HG03045 (cell line): Measurements from ENCODE around the gene CAMK2D.
"Not testable (repeated sequence)": the region's sequence is repeated elsewhere in the genome, so short reads cannot be mapped to it uniquely, and the experiment has no call there.

ENCODE experiments used
- ATAC-seq: cut with Tn5 transposase; IDR thresholded peaks from one replicate; pipeline ENCODE4 v1.9.1; 2021; ENCODE audit warnings: mild to moderate bottlenecking, moderate library complexity; ENCODE audit not compliant: unreplicated experiment

CAMK2D gene

DNA sequence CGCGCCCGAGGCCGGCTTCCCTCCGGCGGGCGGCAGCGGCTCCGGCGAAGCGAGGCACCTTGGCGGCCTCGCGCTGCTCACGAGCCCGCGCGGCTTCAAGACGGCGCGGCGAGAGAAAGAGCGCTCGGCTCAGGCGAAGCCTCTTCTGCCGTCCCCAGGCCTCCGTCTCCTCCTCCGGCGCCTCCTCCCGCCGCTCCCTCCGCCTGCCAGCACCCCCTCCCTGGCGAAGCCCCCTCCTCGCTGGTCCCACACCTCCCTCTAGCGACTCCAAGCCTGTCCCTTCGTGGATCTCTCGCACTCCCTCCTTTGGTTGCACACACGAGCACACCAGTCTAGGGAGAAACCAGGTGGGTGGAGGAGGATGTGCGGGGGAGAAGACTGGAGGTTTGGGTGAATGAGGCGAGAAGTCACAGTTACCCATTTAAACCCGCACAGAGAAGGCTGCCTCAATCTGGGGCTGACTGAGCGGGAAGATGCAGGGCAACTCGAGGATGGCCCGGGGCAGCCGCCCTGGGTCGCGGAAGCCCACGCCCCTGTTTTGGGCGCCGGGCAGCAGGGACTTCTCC lies at the start of gene CAMK2D:
Gene CAMK2D, minus strand, starts transcription at position 119 of the 566 bp plus-strand sequence. CDS start 670 bp downstream, outside the sequence.
- ATAC-seq: peak; percentile 55

DNA sequence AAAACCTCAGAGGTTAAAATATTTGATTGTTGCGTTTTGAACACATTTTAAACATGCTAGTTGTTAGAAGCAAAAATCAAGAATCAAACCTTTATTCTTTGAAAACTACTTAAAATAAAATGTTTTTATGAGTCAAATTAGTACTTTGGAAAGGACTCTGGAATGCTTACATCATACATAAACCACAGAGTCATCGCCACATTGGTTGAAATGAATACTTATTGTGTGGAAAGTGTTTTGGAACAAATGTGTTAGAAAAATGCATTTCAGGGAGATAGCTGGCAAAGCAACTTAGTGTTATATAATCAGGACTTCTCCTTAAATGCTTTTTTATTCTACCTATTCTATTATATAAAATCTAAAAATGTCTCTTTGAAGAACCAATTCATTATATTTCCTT lies 49.4 kb upstream of the CAMK2D start:
- ATAC-seq: no peak

DNA sequence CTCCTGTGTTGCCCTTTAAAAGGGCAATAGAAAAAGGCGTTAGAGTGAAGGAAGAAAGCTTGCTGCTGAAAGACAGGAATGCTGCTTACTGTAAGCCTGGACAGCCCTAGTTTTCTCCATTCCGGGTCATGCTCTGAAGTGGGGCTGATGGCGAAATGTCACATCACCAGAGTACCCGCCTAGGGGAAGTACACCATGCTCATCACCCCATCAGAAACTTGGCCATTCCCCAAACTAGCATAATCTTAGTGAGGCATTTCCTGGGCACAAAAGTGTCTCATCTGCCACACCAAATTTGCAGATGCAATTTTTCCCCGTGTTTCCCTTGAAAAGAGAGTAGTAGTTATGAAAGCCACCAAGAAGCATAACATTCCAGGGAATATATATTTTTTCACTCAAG lies 47.8 kb upstream of the CAMK2D start:
- ATAC-seq: no peak

DNA sequence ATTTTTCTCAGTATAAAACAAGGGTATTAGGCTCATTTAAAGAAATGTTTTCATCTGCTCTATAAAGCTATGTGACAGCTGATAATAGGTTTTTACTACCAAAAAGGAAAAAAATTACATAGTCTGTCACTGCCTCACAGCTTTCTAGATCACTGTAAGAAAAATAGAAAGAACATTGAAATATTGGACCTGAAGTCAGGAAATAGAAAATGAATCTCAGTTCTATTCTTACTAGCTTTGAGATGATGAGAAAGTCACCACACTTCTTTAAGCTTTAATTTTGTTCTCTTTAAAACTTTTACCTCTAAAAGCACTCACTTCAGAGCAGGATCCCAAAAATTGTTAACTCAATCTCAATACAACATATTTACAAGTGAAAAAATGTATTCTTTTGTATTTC lies 45.3 kb upstream of the CAMK2D start:
- ATAC-seq: no peak

DNA sequence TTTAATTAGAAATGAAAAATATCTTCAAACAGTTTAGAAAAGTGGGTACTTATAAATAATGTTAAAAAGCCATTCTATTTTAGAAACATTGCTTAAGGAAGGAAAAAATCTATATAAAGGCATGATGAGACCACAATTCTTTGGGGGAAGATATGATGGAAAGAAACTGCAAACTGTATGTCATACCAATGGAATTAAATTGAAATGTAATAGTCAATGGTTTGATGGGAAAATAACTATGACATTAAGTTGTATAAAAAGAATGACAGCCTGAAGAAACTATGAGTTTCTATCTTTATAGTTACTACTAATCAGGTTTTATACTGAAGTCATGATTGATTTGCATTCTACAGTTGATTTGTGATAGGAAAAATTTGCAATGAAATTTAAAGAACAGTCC lies 40.3 kb upstream of the CAMK2D start:
- ATAC-seq: no peak

DNA sequence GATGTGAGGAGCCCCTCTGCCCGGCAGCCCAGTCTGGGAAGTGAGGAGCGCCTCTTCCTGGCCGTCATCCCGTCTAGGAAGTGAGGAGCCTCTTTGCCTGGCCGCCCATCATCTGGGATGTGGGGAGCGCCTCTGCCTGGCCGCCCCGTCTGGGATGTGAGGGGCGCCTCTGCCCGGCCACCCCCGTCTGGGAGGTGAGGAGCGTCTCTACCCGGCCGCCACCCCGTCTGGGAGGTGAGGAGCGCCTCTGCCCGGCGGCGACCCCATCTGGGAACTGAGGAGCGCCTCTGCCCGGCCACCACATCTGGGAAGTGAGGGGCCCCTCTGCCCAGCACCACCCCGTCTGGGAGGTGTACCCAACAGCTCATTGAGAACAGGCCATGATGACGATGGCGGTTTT lies 34.8 kb upstream of the CAMK2D start:
- not testable (repeated sequence) for ATAC-seq

DNA sequence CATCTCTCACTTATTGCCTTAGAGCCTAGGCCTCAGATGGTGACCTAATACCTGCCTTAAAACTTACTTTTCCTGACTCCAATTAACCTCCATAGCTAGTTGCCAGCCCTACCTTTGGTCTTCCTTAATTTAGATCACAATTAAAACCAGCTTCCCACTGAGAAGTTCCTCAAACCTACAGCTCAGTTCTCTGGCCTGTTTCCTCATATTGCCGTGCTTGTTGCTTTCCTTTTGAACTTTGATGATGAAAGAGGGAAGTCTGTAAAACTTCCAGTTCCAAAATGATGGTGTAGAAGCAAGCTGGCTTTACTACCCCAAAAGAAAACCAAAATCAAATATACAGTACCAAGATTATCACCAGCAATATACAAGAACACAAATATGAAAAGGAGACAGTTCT lies 28.9 kb upstream of the CAMK2D start:
- no peak for ATAC-seq

DNA sequence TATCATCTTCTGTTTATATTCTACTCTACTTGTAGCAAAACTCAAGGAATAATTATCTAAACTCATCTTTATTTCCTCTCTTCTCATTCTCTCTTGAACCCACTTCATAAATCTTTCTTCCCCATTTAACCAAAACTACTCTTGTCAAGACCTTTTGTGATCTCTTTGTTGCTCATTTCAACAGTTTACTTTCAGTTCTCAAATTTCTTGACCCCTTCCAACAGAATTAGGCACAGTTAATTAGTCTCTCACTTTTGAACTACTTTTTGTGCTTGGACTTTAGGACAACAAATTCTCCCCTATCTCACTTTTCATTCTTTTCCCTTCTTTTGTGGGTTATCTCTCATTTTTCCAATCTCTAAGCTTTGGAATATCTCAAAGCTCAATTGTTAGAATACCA lies 27.4 kb upstream of the CAMK2D start:
- ATAC-seq: no peak

DNA sequence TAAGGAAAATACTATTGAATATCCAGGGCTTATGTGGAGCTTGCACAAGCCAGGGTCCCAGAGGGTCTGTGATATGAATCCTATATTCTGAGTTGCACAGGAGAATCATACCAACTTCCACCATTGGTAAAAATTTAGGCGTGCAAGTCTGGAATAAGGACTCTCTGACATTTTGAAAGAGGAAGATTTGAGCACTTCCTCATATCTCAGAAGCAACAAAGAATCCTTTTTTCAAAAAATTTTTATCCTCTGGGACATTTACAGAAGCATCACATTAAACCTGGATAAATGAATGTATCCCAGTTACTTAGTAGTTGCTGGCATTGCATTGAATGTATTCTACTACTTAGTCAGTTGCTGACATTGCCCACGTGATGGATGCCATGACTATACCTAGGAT lies 24.2 kb upstream of the CAMK2D start:
- ATAC-seq: no peak

DNA sequence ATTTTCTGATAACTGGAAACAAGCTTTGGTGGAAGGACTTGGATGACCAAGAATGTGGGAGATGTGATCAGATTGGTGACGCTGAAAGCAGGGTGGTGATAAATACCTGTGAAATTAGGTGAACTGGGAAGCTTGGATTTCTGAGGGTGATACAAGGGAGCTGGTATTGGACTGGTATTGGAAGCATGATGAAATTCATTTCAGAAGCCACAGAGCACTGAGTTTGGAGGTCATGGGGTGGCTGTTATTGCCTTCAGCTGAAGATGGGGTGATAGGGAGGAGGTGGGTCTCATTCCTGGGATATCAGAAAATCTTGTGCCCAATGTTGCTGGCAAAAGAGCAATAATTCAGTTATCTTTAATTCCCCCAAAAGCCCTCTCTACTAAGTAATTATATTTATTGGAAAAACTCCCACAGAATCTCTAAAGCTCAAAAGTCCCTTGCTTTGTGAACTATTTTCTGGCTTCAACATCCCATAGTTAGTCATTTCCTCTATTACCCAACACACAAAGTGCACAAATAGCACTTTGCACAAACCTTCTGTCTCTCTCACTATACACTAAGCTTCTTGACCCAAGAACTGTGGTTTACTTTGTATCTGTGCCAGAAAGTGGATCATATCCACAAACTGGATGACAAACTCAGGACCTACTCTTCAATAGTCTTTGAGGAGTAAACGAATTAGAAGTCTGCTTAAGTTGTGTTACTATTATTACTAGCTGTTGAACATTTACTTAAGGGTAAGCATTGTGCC lies 23.1 kb upstream of the CAMK2D start:
- ATAC-seq: no peak

DNA sequence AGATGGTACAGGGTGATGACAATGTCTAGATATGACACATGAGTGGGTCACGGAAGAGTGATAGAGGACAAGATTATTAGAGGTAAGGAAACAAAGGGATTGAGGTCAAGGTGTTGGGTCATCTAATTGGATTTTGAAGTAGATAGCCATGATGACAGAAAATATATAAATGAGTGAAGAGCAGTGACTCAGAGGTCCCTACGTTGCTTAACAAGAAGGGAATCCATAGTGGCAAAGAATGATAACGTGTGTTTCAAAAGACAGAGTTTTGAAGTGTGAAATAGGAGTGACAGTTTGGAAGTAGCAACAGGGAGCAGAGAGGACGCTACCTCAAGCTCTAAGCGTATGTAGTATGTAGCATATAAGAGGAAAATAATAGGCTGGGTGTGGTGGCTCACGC lies 22.2 kb upstream of the CAMK2D start:
- no peak for ATAC-seq

DNA sequence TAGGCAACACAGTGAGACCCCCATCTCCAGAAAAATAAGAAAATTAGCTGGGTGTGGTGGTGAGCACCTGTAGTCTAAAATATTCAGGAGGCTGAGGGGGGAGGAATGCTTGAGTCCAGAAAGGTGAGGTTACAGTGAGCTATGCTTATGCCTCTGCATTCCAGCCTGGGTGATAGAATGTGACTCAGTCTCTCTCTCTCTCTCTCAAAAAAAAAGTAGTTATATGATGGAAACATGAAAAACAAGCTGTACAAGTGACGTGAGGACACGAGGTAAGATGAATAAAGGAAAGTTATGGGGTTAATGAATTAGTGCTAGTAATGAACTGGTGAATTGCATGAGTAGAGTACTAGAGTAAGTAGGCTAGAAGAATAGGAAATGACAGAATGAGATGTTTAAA lies 21.8 kb upstream of the CAMK2D start:
- no peak for ATAC-seq

DNA sequence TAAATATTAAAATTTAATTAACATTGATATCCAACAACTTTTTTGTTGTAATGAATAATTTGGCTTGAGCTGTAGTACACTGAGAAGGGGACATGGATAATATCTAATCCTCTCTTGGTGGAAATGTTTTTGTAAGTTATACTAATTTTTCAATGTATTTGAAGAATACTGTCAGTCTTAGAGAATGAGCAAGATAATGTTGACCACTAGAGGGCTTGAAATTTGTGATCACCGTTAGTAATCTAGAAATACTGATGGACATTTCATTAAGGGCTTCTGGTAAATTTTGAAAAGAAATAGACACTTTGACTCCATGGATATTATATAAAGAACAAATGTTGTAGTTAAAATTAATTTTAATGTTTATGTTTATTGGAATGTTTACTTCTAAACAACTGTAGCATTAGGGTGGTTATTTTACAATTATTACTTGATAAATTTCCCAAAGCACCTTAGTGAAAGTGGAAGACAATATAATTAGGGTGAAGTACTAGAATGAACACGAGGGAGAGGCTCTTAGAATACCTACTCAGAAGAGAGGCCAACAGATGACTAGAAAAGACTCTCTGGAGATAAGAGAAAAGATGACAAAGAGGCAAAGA lies 20.0 kb upstream of the CAMK2D start:
- ATAC-seq: no peak

DNA sequence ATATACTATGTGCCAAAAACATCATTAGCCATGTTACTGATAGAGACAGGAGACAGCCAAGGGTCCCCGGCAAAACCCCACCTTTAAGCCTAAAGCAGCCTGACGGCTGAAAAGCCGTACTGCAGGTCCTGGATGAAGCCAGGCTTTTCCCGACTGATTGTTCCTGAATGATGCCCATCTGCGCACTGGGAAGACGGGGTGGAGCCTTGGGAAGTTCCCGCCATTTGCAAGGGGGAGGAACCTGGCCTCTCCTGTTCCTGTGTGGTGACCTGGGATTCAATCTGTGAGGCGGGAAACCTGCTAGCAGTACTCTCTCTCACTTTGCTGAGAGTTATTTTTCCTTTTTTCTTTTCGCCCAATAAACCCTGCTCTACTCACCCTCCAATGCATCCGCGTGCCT lies 15.1 kb upstream of the CAMK2D start:
- no peak for ATAC-seq

DNA sequence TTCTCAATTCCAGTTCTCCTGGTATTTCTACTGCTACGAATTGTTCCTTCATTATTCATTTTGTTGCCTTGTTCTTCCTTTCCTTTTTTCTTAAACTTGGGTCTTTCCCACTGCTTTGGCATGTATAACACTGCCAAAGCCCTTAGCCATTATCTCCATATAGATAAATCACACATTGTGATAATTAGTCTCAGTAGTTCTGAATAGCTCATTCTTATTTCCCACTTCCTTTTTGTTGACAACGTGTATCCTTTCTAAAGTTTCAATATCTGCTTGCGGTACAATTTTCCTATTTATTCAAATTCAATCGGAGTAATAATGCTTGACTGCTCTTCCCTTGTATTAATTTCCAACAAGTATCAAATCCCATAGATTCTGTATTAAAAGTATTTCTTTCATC lies 14.5 kb upstream of the CAMK2D start:
- ATAC-seq: no peak

DNA sequence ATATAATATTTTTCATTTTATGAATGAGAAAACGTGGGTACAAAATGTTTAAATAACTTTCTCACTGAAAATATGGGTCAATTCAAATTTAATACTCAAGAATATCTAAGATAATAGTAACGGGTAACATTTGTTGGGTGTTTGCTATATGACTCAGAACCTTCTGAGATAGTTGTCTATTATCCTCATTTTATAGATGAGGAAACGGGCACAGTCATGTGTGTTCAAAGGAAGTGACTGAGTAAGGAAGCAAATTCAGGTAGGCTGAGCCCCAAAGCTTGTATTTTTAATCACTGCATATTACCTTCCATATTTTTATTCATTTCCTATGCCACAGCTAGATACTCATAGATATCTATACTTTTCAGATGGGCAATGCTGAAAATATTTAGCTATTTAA lies 12.2 kb upstream of the CAMK2D start:
- no peak for ATAC-seq

DNA sequence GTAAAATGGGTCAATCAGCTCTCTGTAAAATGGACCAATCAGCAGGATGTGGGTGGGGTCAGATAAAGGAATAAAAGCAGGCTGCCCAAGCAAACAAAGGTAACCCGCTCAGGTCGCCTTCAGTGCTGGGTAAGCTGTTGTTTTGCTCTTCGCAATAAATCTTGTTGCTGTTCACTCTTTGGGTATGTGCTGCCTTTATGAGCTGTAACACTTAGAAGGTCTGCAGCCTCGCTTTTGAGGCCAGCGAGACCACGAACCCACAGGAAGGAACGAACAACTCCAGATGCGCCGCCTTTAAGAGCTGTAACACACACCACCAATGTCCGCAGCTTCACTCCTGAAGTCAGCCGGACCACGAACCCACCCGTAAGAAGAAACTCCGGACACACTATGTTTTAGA lies 11.5 kb upstream of the CAMK2D start:
- no peak for ATAC-seq

DNA sequence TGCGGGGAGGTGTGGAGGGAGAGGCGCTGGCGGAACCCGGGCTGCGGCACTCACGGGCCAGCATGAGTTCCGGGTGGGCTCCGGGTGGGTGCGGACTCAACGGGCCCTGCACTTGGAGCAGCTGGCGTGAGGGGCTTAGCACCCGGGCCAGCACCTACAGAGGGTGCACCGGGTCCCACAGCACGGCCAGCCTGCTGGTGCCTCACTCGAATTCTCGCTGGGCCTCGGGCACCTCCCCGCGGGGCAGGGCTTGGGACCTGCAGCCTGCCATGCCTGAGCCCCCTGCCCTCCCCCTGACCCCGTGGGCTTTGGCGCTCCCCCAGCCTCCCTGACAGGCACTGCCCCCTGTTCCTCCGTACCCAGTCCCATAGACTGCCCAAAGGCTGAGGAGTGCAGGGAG lies 10.8 kb upstream of the CAMK2D start:
- ATAC-seq: no peak

DNA sequence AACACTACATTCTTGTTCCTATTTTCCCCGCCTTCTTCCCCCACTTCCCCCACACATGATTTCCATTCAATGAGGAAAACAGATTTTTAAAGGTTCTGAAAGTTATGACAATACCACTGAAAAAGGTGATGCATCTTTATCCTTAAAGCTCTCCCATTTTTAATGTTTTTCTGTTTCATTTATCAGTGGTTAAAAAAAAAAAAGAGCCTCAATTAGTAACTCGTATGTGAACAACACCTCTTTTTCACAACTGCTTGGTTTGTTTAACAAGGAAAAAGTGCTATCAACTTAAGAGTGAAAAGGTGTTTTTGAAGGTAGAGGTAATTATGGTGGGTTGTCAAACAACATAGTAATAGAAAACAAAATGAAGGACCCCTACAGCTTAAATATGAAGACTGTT lies 8.2 kb upstream of the CAMK2D start:
- no peak for ATAC-seq

DNA sequence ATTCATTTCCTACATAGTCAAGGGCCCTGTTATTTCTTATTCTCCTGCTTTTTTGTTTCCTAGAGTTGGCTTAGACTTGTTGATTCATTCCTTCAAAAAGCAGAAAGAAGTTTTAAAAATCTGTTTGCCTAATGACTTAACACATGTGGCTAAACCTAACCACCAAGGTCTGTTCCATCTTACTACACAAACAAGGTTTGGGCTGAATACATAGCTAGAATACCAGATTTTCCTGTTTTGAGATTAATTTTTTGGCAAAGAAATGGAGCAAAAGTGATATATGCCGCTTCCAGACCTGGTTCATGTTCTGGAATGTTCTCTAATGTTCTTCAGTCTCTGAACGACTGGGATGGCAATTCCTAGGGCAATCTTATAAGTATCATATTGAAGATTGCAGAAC lies 7.4 kb upstream of the CAMK2D start:
- no peak for ATAC-seq

DNA sequence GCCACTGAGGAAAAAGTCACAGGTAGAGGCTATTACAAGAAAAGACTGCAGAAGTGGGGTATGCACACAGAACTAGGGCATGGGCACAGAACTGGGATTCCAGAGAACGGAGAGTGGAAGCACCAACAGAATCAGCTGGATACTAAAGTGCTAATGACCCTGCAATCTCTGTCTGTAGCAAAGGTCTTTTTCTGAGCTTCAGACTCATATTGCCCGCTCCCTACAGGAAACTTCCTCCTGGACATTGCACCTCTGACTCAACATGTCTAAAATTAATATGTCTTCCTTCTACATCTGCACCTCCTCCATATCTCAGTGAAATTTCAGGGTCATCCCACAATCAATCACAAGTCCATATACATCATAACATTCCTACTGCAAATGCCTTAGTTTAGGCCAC lies 5.3 kb upstream of the CAMK2D start:
- no peak for ATAC-seq

DNA sequence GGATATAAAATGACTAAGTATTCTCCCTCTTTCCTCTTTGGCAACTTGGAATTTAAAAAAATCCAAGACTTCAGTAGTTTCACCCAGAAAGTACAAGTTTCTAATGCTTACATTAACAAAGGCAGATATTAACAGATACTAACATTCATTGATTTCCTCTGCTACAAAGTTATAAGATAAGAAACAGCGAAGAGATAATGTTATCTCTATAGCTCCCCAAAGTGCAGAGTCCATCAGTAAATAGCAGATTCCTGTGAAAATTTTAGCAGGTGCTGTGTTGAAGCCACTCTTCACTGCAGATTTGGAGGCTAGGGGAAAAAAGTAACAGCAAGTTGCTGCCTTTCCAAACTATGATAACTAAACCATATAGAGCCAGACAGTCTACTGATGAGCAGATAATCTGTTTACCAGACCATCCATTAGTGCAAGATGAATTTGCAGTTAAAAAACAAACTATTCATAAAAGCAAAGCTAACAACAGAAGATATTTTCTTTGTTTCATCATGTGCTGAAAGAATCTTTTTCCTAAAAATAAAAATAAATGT lies 3.3 kb upstream of the CAMK2D start:
- ATAC-seq: no peak
